ENCODE data around the gene OR51I1. TPM values are rescaled to one million over a fixed set of nuclear protein-coding genes. Genes with fewer than 3 reads are reported as not detected.

The OR51I1 gene
- total RNA-seq = not detected in 2 replicates

GRCh38 chr11:5441414-5441813, at the start of gene OR51I1:
Gene OR51I1 (minus strand): TSS chr11:5441514. CDS start chr11:5441514, 0 bp downstream.

GRCh38 chr11:5488385-5488784, 47.1 kb upstream of the OR51I1 start, which contains the start of gene OR52D1:
Gene OR52D1 (plus strand): TSS chr11:5488685. CDS start chr11:5488707, 22 bp downstream.

GRCh38 chr11:5449023-5449422, 7.7 kb upstream of the OR51I1 start, which contains the start of gene OR51I2:
Gene OR51I2 (plus strand): TSS chr11:5449323. CDS start chr11:5453489, 4,166 bp downstream.

GRCh38 chr11:5421811-5422210, 19.5 kb downstream of the OR51I1 start, which contains the start of gene OR51Q1:
Gene OR51Q1 (plus strand): TSS chr11:5422111. CDS start chr11:5422201, 90 bp downstream.

Other genes with a start within 250 kb of the OR51I1 start
- not detected in 2 replicates for gene OR51V1, start 240.8 kb downstream of the OR51I1 start, total RNA-seq
- not detected in 2 replicates for gene HBB, start 214.4 kb downstream of the OR51I1 start, total RNA-seq
- not detected in 2 replicates for gene HBD, start 207.0 kb downstream of the OR51I1 start, total RNA-seq
- gene HBG1, start 191.7 kb downstream of the OR51I1 start, total RNA-seq = not detected in 2 replicates
- gene HBG2, start 186.7 kb downstream of the OR51I1 start, total RNA-seq = not detected in 2 replicates
- gene HBE1, start 171.6 kb downstream of the OR51I1 start, total RNA-seq = 0.39 TPM in 1 of 2 replicates, not detected in the other
- gene OR51B4, start 139.6 kb downstream of the OR51I1 start, total RNA-seq = not detected in 2 replicates
- not detected in 2 replicates for gene OR51B2, start 117.2 kb downstream of the OR51I1 start, total RNA-seq
- 0.22 TPM in 1 of 2 replicates, not detected in the other for gene OR51B5, start 98.0 kb downstream of the OR51I1 start, total RNA-seq
- gene OR51B6, start 90.0 kb downstream of the OR51I1 start, total RNA-seq = not detected in 2 replicates
- gene OR51M1, start 57.7 kb downstream of the OR51I1 start, total RNA-seq = not detected in 2 replicates
- not detected in 2 replicates for gene OR51Q1, start 19.4 kb downstream of the OR51I1 start, total RNA-seq
- not detected in 2 replicates for gene OR51I2, start 7.8 kb upstream of the OR51I1 start, total RNA-seq
- gene OR52D1, start 47.2 kb upstream of the OR51I1 start, total RNA-seq = not detected in 2 replicates
- under 0.01 TPM in 1 of 2 replicates, not detected in the other for gene UBQLN3, start 68.4 kb upstream of the OR51I1 start, total RNA-seq
- 0.22 and 0.39 TPM in 2 replicates for gene UBQLNL, start 75.2 kb upstream of the OR51I1 start, total RNA-seq
- gene OR52H1, start 107.0 kb upstream of the OR51I1 start, total RNA-seq = 0.76 and 0.79 TPM in 2 replicates
- gene OR52B6, start 139.4 kb upstream of the OR51I1 start, total RNA-seq = not detected in 2 replicates
- 26.7 and 70.5 TPM in 2 replicates for gene TRIM6, start 155.1 kb upstream of the OR51I1 start, total RNA-seq
- gene TRIM34, start 183.5 kb upstream of the OR51I1 start, total RNA-seq = 9.4 and 11.0 TPM in 2 replicates
- 29.4 and 35.1 TPM in 2 replicates for gene TRIM5, start 243.6 kb upstream of the OR51I1 start, total RNA-seq
- gene TRIM22, start 248.3 kb upstream of the OR51I1 start, total RNA-seq = 5.9 and 10.8 TPM in 2 replicates

All from placental epithelial cell (primary cell).